22Rv1 (cell line): Measurements from ENCODE around the gene SPINT2.

Experiments used
- ZFX ChIP-seq: fragments of 450-650 bp; IDR thresholded peaks from 2 replicates; pipeline ENCODE4 v1.6.1; 2017; ENCODE audit warnings: antibody characterized with exemption, borderline replicate concordance
- TF ChIP-seq, protein P1 (sequence below): fragments of 450-650 bp; IDR thresholded peaks from 2 replicates; pipeline ENCODE4 v1.5.1; 2017; ENCODE audit warnings: mild to moderate bottlenecking

DNA sequence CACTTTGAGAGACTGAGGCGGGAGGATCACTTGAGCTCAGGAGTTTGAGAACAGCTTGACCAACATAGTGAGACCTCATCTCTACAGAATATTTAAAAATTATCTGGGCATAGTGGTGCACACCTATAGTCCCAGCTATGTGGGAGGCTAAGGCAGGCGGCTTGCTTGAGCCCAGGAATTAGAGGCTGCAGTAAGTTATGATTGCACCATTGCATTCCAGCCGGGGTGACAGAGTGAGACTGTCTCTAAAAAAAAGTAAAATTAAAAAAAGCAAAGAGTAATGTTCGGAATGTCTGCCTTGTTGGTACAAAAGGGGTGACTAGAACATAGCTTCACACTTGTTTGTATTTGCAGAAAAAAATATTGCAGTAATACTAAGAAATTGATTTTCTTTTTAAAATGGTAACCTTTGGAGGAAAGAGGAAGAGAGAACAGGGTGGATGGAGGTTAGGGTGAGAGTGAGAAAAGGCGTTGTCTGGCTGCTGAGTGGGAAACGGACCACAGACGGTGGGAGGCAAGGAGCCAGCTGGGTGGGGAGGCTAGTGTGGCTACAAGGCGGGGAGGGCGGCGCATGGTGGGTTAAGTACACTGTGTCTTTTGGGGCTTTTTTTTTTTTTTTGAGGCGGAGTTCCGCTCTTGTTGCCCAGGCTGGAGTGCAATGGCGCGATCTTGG lies 18.4 kb upstream of the SPINT2 start:
- TF ChIP-seq, protein P1, sequence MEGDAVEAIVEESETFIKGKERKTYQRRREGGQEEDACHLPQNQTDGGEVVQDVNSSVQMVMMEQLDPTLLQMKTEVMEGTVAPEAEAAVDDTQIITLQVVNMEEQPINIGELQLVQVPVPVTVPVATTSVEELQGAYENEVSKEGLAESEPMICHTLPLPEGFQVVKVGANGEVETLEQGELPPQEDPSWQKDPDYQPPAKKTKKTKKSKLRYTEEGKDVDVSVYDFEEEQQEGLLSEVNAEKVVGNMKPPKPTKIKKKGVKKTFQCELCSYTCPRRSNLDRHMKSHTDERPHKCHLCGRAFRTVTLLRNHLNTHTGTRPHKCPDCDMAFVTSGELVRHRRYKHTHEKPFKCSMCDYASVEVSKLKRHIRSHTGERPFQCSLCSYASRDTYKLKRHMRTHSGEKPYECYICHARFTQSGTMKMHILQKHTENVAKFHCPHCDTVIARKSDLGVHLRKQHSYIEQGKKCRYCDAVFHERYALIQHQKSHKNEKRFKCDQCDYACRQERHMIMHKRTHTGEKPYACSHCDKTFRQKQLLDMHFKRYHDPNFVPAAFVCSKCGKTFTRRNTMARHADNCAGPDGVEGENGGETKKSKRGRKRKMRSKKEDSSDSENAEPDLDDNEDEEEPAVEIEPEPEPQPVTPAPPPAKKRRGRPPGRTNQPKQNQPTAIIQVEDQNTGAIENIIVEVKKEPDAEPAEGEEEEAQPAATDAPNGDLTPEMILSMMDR, result no peak
- no peak for TF ChIP-seq ZFX
